ENCODE results near the gene PLEKHO1.
"Not testable (repeated sequence)": the region's sequence is repeated elsewhere in the genome, so short reads cannot be mapped to it uniquely, and the experiment has no call there.

The PLEKHO1 gene, protein sequence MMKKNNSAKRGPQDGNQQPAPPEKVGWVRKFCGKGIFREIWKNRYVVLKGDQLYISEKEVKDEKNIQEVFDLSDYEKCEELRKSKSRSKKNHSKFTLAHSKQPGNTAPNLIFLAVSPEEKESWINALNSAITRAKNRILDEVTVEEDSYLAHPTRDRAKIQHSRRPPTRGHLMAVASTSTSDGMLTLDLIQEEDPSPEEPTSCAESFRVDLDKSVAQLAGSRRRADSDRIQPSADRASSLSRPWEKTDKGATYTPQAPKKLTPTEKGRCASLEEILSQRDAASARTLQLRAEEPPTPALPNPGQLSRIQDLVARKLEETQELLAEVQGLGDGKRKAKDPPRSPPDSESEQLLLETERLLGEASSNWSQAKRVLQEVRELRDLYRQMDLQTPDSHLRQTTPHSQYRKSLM

GRCh38 chr1:150149271-150150132 is at the start of gene PLEKHO1:
Gene PLEKHO1 (plus strand): TSS chr1:150149916. CDS start chr1:150150258, 342 bp downstream.
- peak; percentile 70 to 72 for DNase-seq (ENCODE audit: low read depth in 2 of 2)

DNA sequence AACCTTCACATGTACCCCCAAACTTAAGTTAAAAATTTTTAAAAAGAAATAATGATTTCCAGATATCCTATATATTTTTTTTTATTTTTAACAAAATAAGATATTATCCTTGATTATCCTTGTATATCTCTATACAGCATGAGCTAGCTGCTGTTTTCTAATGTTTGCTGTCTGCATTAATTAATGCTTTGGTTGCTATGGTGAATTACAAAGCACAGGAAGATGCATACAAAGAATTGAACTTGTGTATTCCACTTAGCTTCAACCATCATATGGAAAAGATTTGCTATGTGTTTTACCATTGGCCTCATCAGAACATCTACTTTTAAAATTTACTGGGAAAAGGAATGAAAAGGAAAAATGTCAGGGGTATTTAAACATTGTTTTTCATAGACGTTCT is 46.7 kb upstream of the PLEKHO1 start:
- no peak for DNase-seq (ENCODE audit: low read depth in 2 of 2)

- DNase-seq (ENCODE audit: low read depth in 2 of 2), result no peak
These were observed 43.4 kb upstream of the PLEKHO1 start for GRCh38 chr1:150106341-150106740.

DNA sequence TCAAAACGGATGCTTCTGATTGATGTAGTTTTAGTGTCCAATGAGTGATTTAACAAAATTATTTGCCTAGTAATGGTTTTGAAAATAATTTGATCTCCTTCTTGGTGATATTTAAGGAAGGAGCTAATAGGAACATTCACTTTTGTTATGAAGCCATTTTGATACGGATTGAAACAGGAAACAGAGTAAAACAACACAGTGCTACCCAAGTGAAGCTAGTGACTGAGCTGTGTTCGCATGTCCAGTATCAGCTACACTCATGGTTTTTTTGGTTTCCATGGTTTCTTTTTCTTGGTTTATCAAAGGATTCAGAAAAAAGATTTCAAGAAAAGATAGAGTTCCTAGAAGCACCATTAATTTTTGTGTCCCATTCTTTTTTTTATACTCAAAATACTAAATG is 40.1 kb upstream of the PLEKHO1 start:
- DNase-seq (ENCODE audit: low read depth in 2 of 2), result no peak

GRCh38 chr1:150110116-150110515 is 39.6 kb upstream of the PLEKHO1 start:
- DNase-seq (ENCODE audit: low read depth in 2 of 2), result no peak

GRCh38 chr1:150111670-150112069 is 38.0 kb upstream of the PLEKHO1 start:
- no peak for DNase-seq (ENCODE audit: low read depth in 2 of 2)

DNA sequence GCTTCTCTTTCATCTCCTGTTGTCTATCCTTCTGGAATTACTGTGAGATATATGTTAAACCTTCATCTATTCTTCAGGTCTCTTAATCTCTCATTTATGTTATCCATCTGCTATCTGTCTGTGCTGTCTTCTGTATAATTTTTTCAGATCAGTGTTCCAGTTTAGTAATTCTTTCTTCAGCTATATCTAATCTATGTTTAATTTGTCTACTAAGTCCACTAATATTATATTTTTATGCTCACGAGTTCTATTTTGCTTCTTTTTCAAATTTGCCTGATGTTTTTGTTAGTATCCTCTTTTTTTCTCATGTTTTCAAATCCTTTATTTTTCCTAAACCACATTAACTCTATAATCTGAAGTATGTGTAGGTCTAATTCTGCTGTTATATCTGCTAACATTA is 34.6 kb upstream of the PLEKHO1 start:
- DNase-seq (ENCODE audit: low read depth in 2 of 2), result no peak

- no peak for DNase-seq (ENCODE audit: low read depth in 2 of 2)
These were observed 31.0 kb upstream of the PLEKHO1 start for GRCh38 chr1:150118716-150119115.

DNA sequence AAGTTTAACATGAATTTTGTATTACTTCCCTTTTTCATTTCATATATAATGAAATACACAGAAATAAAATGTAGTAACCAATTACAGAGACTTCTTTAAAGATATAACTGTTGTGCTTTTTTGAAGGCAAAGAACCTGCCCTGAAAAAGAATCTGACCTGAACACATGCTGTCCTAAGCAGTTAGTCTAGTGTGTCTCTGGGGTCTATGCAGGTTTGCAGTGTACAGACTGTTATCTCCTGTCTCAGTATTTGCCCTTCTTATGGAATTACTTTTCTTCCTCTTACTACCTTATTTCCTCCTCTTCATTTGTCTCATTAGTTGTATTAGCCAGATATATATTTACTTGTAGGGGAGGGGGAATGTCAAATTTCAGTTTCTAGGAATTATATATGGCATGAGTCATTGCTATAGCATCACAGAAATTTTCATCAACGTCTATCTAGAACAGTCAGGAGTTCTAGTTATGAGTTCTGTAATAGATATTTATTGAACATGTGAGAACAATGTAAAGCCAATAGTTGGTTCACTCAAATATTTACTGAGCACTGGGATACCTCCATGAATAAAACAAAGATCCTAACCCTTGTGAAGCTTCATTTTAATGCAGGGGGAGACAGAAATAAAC is 28.4 kb upstream of the PLEKHO1 start:
- no peak for DNase-seq (ENCODE audit: low read depth in 2 of 2)

DNA sequence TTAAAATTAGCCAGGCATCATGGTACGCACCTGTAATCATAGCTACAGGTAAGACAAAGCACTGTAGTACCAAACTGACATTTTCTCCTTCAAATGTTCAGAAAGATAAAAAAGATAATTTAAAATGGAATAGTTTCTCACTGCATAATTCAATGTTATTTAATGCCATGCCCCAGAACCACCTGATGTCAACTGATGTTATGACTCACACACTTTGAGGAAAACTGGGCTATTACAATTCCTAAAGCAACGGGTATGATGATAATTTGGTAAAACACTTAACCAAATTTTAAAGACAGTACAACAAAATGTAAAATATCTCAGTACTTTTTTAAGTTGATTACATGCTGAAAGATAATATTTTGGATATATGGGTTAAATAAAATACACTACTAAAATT is 22.9 kb upstream of the PLEKHO1 start:
- no peak for DNase-seq (ENCODE audit: low read depth in 2 of 2)

DNA sequence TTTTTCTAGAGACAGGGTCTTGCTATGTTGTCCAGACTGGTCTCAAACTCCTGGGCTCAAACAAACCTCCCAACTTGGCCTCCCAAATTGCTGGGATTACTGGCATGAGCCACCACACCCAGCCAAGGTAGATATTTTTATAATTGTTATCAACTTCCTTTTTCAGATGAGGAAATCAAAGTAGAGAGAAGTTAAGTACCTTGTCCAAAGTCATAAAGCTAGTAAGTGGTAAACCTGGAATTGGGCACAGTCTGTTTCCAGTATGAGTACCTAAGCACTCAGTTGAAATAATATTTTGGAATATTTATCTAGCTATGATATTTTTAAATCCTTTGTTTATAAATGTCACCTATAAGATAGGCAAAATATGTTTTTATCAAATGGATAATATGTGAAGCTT is 22.3 kb upstream of the PLEKHO1 start:
- no peak for DNase-seq (ENCODE audit: low read depth in 2 of 2)

DNA sequence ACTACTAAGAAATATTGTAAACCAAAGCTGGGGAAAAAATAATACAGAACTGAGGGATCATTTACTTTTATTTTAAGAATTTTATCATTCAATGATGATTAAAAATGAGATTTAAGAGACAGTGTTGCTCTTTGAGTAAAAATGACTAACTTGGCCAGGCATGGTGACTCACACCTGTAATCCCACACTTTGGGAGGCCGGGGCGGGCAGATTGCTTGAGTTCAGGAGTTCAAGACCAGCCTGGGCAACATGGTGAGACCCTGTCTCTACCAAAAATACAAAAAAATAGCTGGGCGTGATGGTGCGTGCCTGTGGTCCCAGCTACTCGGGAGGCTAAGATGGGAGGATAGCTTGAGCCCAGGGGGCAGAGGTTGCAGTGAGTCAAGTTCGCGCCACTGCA is 21.8 kb upstream of the PLEKHO1 start:
- no peak for DNase-seq (ENCODE audit: low read depth in 2 of 2)

- DNase-seq (ENCODE audit: low read depth in 2 of 2), result no peak
These were observed 17.3 kb upstream of the PLEKHO1 start for GRCh38 chr1:150132372-150132771.

GRCh38 chr1:150134537-150134936 is 15.2 kb upstream of the PLEKHO1 start:
- DNase-seq (ENCODE audit: low read depth in 2 of 2), result no peak

DNA sequence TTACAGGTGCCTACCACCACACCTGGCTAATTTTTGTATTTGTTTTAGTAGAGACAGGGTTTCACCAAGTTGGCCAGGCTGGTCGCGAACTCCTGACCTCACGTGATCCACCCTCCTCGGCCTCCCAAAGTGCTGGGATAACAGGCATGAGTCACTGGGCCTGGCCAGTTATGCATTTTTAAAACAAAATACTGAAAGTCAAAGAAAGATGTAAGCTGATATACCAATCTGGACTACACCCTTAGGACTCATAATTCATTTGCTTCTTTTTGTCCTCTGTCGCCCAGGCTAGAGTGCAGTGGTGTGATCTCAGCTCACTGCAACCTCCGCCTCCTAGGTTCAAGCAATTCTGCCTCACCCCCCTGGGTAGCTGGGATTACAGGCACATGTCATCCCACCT is 14.3 kb upstream of the PLEKHO1 start:
- not testable (repeated sequence) for DNase-seq (ENCODE audit: low read depth in 2 of 2)

DNA sequence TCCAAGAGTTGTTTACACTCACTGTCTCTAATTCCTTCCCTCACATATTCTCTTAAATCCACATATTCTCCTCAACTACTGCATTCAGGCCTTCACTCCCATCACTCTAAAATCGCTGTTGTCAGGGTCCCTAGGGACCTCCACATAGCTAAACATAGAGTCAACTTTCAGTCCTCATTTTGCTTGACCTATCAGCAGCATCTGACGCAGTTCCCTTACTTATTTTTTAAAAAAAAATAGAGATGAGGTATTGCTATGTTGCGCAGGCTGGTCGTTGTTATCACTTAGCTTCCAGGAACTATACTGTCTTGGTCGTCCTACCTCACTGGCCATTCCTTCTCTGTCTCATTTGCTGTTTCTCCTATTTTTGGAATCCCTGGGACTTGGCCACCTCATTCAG is 11.7 kb upstream of the PLEKHO1 start:
- no peak for DNase-seq (ENCODE audit: low read depth in 2 of 2)

GRCh38 chr1:150141452-150141851 is 8.3 kb upstream of the PLEKHO1 start:
- DNase-seq (ENCODE audit: low read depth in 2 of 2), result no peak

GRCh38 chr1:150142083-150142482 is 7.6 kb upstream of the PLEKHO1 start:
- DNase-seq (ENCODE audit: low read depth in 2 of 2), result no peak

DNA sequence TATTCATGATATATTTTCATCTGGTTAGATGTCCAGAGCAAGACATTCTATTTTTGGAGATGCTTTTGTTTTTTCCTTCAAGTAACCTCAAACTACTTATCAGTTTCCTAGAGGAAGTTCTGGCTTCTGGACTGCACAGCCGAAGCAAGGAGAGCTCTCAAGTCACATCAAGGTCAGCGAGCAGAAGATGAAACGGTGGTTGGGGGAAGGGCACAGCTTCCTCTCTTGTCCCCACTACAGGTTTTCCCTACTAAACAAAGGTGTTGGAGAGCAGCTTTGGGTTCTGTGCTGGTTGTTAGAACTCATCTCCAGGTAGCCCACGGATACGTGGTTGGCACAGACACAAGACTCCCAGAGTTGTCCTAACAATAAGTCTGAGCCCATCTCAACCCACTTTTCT is 5.1 kb upstream of the PLEKHO1 start:
- no peak for DNase-seq (ENCODE audit: low read depth in 2 of 2)

DNA sequence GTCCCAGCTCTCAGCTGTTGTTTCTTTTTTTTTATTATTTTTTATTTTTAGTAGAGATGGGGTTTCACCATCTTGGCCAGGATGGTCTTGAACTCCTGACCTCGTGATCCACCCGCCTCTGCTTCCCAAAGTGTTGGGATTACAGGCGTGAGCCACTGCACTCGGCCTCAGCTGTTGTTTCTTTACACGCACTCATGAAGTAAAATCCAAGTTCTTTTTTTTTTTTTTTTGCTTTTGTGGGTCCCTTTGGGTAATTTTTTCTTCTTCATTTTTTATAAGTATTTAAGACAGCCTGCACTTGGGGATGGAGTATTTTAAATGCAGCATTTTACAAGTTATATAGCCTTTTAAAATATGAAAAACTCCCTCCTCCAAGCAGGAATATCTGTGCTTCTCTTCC is 3.7 kb upstream of the PLEKHO1 start:
- DNase-seq (ENCODE audit: low read depth in 2 of 2), result not testable (repeated sequence)

GRCh38 chr1:150146849-150147542 is 2.7 kb upstream of the PLEKHO1 start:
- no peak for DNase-seq (ENCODE audit: low read depth in 2 of 2)

DNA sequence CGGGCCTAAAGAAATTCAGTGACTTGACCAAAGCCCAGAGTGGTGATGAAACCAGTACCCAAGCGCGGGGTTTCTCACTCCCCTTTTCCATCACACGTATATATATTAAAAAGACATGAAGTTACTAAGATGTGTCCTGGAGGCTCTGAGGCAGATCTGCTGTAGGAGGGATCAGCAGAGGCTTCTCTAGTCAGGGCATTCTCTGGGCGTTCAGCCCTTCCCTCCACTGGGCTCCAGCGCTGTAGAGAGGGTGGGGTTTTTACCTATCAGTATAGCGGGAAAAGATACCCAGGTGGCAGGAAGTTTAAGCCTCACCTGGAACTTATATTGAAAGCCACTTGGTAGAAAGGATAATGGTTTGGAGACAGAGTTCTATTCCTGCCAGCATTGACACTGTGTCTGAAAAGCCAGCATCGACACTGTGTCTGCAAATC is 862 bp upstream of the PLEKHO1 start:
- DNase-seq (ENCODE audit: low read depth in 2 of 2), result no peak

Measured in stimulated activated CD4-positive, alpha-beta T cell treated with anti-CD3 and anti-CD28 coated beads, Interleukin-1b, Interleukin-23, amount 100 ng/mL, for 1 hour (primary cell).